Breast epithelium (tissue), 4 donors: ENCODE results near the gene PAK5. TPM values are rescaled to one million over a fixed set of nuclear protein-coding genes. Genes with fewer than 3 reads are reported as not detected.

Experiments
- DNase-seq, 2 donors: peaks; one replicate each; pipeline ENCODE4 v3.0.0-alpha.2; 2019; ENCODE audit warnings: low spot score in 2 of 2
- H3K27ac ChIP-seq, 2 donors: fragments of 200-600 bp; sonication (generic) in 1 of 2; one replicate each; pipeline ENCODE4 v1.5.1; 2016 to 2019; ENCODE audit warnings: mild to moderate bottlenecking in 1 of 2
- H3K27me3 ChIP-seq, 2 donors: fragments of 200-600 bp; sonication (generic) in 1 of 2; one replicate each; pipeline versions ENCODE4 v1.5.1 to v1.6.0; 2017 to 2019; ENCODE audit warnings: control low read depth in 1 of 2, mild to moderate bottlenecking in 1 of 2
- H3K36me3 ChIP-seq: fragments of 200-600 bp; one replicate; pipeline ENCODE4 v1.5.1; 2019
- H3K4me1 ChIP-seq, 2 donors: fragments of 200-600 bp; sonication (generic); one replicate each; pipeline ENCODE4 v1.5.1; 2016 to 2019; ENCODE audit warnings: control low read depth in 1 of 2
- H3K4me3 ChIP-seq, 3 donors: fragments of 200-600 bp; sonication (generic); 1 replicate in 2 of 3; 2 replicates in 1 of 3; pipeline ENCODE4 v1.5.1; 2016 to 2019; ENCODE audit warnings: mild to moderate bottlenecking in 3 of 3, moderate library complexity in 2 of 3
- H3K9me3 ChIP-seq, 2 donors: fragments of 200-600 bp; sonication (generic) in 1 of 2; one replicate each; pipeline ENCODE4 v1.5.1; 2016 to 2019; ENCODE audit warnings: control low read depth in 1 of 2
- CTCF ChIP-seq, 3 donors: fragments of 450-650 bp; IDR thresholded peaks; one replicate each; pipeline ENCODE4 v1.5.1; 2016 to 2017; ENCODE audit warnings: antibody characterized with exemption in 3 of 3, mild to moderate bottlenecking in 3 of 3, moderate library complexity in 3 of 3
- POLR2A ChIP-seq: fragments of 450-650 bp; IDR thresholded peaks from one replicate; pipeline ENCODE4 v1.6.1; 2016; ENCODE audit warnings: antibody characterized with exemption, mild to moderate bottlenecking, moderate library complexity
- POLR2AphosphoS5 ChIP-seq, 3 donors: sonication (generic); formaldehyde crosslinking; IDR thresholded peaks; one replicate each; pipeline ENCODE4 v1.6.1; 2017; ENCODE audit warnings: antibody characterized with exemption in 3 of 3
- intact Hi-C: fragments of 100-400 bp; cut with DNase I; formaldehyde crosslinking; loops from one replicate; pipeline ENCODE4 v1.15.1; 2023; ENCODE audit warnings: low total_unique reads
- total RNA-seq, 3 donors: library from RNA; depleted of rRNA; stranded (reverse); fragments of >200 nt; gene quantifications; one replicate each; pipeline ENCODE4 v1.1.0, GENCODE V29; 2016

The PAK5 gene
- total RNA-seq, 3 donors from 2014 or later: 0.66 to 1.3 TPM; not detected in 1

- intact Hi-C loops: no loop called here
- TF ChIP-seq POLR2AphosphoS5 (IDR thresholded peaks at IDR 0.05) (no peak), CTCF (IDR thresholded peaks at IDR 0.05) (no peak), POLR2A (no peak)
- Histone ChIP-seq H3K27ac (no peak overlapping the region), H3K4me1 (no peaks in the 10 kb centered on the region), H3K9me3 (peaks cover 0 to 4% of the 10 kb centered on the region in 2 donors), H3K27me3 (no peaks in the 10 kb centered on the region), H3K4me3 (no peak overlapping the region), H3K36me3 (no peaks in the 10 kb centered on the region)
- no peak for DNase-seq
Measured at GRCh38 chr20:9740486-9740885, 98.4 kb downstream of the PAK5 start.

GRCh38 chr20:9739991-9740390 lies 98.9 kb downstream of the PAK5 start:
- H3K9me3 ChIP-seq: peaks cover 0 to 4% of the 10 kb centered on the region in 2 donors
- intact Hi-C loops: no loop called here
- H3K36me3 ChIP-seq: no peaks in the 10 kb centered on the region
- no peaks in the 10 kb centered on the region for H3K4me1 ChIP-seq
- no peak for DNase-seq
- TF ChIP-seq POLR2A (no peak), POLR2AphosphoS5 (IDR thresholded peaks at IDR 0.05) (no peak), CTCF (IDR thresholded peaks at IDR 0.05) (no peak)
- H3K27ac ChIP-seq: no peak overlapping the region
- no peak overlapping the region for H3K4me3 ChIP-seq
- no peaks in the 10 kb centered on the region for H3K27me3 ChIP-seq

GRCh38 chr20:9736373-9736772 lies 102.5 kb downstream of the PAK5 start:
- H3K27me3 ChIP-seq: no peaks in the 10 kb centered on the region
- H3K27ac ChIP-seq: no peak overlapping the region
- H3K9me3 ChIP-seq: peaks cover 0 to 4% of the 10 kb centered on the region in 2 donors
- H3K36me3 ChIP-seq: no peaks in the 10 kb centered on the region
- no peak overlapping the region for H3K4me3 ChIP-seq
- no peak for DNase-seq
- TF ChIP-seq POLR2A: no peak
- no peak for TF ChIP-seq POLR2AphosphoS5 (IDR thresholded peaks at IDR 0.05)
- TF ChIP-seq CTCF (IDR thresholded peaks at IDR 0.05): no peak
- no peaks in the 10 kb centered on the region for H3K4me1 ChIP-seq
- intact Hi-C loops: no loop called here

- no peaks in the 10 kb centered on the region for H3K4me1 ChIP-seq
- no peaks in the 10 kb centered on the region for H3K9me3 ChIP-seq
- H3K27me3 ChIP-seq: no peaks in the 10 kb centered on the region
- intact Hi-C loops: no loop called here
- TF ChIP-seq POLR2A: no peak
- no peak for TF ChIP-seq POLR2AphosphoS5 (IDR thresholded peaks at IDR 0.05)
- no peak for TF ChIP-seq CTCF (IDR thresholded peaks at IDR 0.05)
- H3K27ac ChIP-seq: no peak overlapping the region
- no peak for DNase-seq
- H3K4me3 ChIP-seq: no peak overlapping the region
- H3K36me3 ChIP-seq: no peaks in the 10 kb centered on the region
Measured at GRCh38 chr20:9723501-9724202, 115.2 kb downstream of the PAK5 start.

- H3K27me3 ChIP-seq: no peaks in the 10 kb centered on the region
- no peak overlapping the region for H3K4me3 ChIP-seq
- TF ChIP-seq CTCF (IDR thresholded peaks at IDR 0.05) (no peak), POLR2AphosphoS5 (IDR thresholded peaks at IDR 0.05) (no peak), POLR2A (no peak)
- intact Hi-C loops: no loop called here
- H3K4me1 ChIP-seq: no peaks in the 10 kb centered on the region
- no peak for DNase-seq
- no peaks in the 10 kb centered on the region for H3K9me3 ChIP-seq
- no peak overlapping the region for H3K27ac ChIP-seq
- H3K36me3 ChIP-seq: no peaks in the 10 kb centered on the region
Measured at GRCh38 chr20:9711872-9712271, 127.0 kb downstream of the PAK5 start.
